ENCODE data around the gene RASSF4.

GRCh38 chr10:44967616-44968015 lies 8.0 kb downstream of the RASSF4 start:
- TF ChIP-seq, protein P1, sequence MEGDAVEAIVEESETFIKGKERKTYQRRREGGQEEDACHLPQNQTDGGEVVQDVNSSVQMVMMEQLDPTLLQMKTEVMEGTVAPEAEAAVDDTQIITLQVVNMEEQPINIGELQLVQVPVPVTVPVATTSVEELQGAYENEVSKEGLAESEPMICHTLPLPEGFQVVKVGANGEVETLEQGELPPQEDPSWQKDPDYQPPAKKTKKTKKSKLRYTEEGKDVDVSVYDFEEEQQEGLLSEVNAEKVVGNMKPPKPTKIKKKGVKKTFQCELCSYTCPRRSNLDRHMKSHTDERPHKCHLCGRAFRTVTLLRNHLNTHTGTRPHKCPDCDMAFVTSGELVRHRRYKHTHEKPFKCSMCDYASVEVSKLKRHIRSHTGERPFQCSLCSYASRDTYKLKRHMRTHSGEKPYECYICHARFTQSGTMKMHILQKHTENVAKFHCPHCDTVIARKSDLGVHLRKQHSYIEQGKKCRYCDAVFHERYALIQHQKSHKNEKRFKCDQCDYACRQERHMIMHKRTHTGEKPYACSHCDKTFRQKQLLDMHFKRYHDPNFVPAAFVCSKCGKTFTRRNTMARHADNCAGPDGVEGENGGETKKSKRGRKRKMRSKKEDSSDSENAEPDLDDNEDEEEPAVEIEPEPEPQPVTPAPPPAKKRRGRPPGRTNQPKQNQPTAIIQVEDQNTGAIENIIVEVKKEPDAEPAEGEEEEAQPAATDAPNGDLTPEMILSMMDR (IDR thresholded peaks at IDR 0.05; ENCODE audit: insufficient read depth, low read depth, low read length): no peak
- TF ChIP-seq EZH2 (IDR thresholded peaks at IDR 0.05; ENCODE audit: insufficient read depth, low read length): no peak

Measured in astrocyte (in vitro differentiated cells and primary cell).